T47D (cell line): ENCODE measurements around the gene MED7.

Source experiments
- DNase-seq, 2 experiments: peaks; one replicate each; pipeline versions ENCODE4 v3.0.0 to v3.0.0-alpha.2; 2011 to 2012; ENCODE audit warnings: low read depth in 1 of 2, low spot score in 1 of 2
- JUND ChIP-seq: IDR thresholded peaks from 2 replicates; pipeline ENCODE4 v1.6.1; 2012; ENCODE audit warnings: low read depth
- in situ Hi-C: cut with HindIII; loops from 2 replicates; pipeline ENCODE4 v1.10.0; 2016; ENCODE audit warnings: low sequenced_read_pairs, low pct_unique_long_range_greater_than_20kb

Gene MED7

DNA sequence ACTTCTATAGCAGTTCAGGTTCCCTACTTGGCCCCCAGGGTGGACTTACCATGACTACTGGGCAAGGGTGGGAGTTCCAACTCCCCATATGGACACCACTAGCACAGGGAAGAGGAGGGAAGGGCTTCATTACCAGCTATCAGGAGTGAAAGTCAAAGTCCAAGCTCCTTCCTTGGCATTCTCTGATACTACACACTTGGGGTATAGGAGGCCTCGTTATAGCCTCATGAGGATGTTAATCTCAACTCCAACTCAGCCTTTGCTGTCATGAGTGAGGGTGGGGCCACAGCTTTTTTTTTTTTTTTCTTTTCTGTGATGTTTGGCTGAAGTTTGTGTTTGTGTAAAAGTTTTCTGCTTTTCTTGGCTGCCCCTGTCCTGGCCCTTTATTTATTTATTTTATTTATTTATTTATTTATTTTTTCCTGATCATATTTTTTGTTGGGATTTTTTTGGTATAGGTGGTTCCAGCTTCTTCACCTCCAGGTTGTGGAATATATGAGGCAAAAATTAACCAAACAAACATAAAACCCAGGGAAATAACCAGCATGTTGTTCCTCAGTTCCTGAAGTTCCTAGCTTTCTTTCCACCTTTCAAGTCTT is 14.7 kb upstream of the MED7 start:
- in situ Hi-C loops = no loop called here
- no peak for TF ChIP-seq JUND
- DNase-seq = no peak

DNA sequence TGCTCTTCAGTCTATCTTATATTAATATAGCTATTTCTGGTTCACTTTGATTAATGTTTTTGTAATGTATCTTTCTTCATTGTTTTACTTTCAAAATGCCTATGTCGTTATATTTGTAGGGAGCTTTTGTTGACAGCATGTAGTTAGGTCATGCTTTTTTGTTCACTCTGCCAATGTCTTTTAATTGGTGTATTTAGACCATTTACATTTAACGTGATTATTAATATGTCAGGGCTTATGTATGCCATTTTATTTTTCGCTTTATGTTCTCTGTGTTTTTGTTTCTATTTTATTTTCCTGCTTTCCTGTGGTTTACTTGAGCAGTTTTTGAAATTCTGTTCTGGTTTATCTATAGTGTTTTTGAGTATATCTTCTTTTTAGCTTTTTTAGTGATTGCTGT is 12.6 kb upstream of the MED7 start:
- in situ Hi-C loops = no loop called here
- TF ChIP-seq JUND = no peak
- DNase-seq = no peak

DNA sequence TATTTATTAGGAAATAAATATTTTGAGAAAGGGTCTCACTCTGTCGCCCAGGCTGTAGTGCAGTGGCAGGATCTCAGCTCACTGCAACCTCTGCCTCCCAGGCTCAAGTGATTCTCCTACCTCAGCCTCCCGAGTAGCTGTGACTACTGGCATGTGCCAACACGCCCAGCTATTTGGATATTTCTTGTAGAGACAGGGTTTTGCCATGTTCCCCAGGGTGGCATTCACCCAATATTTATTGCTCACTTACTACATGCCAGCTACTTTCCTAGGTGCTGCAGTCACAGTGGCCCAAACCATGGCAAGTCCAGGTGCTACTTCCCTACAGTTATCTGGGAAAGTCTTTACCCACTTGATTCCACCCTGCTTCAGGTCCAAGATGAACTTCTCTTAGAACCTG is 8.3 kb upstream of the MED7 start:
- TF ChIP-seq JUND = no peak
- in situ Hi-C loops = no loop called here
- DNase-seq = no peak

DNA sequence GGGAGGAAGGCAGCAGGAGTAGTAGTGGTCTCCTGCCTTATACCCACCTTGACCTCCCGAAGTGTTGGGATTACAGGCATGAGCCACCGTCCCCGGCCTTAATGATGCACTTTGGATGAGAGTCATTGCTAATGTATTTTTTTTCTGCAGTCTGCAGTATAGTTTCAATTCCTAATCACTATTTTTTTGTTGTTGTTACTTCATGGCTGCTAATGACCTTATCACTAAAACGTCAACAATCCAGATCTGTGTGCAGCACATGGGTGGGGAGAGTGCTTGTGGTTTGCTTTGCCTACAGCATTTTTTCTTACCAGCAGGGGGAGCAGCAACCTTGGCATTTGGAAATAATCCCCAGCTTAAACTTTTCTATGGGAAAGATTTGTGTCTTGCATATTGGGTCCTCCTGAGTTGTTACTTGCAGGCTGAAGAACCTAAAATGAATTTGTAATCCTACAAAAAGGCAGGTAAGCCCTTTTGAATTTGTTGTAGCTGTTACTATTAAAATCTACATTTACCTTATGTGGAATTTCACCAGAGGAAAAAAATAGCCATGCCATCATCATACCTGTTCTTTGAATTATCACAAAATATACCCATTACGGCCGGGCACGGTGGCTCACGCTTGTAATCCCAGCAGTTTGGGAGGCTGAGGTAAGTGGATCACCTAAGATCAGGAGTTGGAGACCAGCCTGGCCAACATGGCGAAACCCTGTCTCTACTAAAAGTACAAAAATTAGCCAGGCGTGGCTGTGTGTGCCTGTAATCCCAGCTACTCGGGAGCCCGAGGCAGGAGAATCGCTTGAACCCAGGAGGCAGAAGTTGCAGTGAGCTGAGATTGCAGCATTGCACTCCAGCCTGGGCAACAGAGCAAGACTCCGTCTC is 6.3 kb upstream of the MED7 start:
- no peak for TF ChIP-seq JUND
- in situ Hi-C loops = no loop called here
- DNase-seq = peak; percentile 72 to 82

DNA sequence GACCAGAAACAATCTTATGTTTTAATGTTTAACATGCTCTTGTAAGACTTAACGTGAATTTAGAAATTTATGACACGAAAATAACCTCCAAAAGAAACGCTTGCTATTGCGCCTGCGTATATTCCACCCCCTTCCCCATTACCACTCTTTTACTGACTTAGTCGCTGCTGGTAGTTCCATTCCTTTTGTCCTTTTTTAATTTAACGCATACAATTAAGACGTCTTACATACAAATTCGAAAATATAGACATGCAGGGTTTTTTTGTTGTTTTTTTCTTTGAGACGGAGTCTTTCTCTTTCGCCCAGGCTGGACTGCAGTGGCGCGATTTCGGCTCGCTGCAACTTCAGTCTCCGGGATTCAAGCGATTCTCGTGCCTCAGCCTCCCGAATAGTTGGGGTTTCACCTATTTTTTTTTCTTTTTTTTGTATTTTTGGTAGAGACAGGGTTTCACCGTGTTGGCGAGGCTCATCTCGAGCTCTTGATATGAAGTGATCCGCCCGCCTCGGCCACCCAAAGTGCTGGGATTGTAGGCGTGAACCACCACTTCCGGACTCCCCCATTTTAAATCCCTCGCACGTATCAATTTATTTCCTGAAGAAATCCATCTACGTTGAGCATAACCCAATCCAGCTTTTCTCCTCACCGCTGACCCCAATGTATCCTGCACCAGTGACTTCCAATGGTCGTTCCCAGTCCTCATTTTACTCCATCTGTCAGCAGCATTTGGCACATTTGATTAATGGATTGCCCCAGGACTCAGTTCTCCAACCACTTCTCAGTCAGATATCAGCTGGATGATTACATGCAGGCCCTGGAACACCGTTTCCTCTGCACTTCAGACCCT is 684 bp upstream of the MED7 start:
- no peak for TF ChIP-seq JUND
- in situ Hi-C loops = no loop called here
- DNase-seq = peak in 1 of 2 experiments; percentile 48

DNA sequence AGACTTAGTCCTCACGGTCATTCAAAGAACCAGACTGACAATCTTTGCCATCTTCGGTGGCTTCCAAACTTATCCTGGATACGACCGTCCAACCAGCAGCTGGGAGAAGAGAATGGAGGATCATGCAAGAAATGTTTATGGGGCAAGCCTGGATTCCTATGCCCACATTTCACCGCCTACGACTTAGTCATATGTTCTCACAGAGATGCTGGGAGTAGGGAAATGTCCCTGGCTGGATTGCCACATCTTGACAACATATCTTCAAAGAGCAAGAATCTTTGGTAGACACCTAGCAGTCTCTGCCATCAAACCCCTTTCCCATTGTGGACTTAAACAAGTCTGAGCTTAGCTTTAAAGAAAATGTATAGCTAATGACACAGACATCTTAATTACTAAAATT is 5.0 kb downstream of the MED7 start:
- DNase-seq = no peak
- in situ Hi-C loops = no loop called here
- TF ChIP-seq JUND = no peak

DNA sequence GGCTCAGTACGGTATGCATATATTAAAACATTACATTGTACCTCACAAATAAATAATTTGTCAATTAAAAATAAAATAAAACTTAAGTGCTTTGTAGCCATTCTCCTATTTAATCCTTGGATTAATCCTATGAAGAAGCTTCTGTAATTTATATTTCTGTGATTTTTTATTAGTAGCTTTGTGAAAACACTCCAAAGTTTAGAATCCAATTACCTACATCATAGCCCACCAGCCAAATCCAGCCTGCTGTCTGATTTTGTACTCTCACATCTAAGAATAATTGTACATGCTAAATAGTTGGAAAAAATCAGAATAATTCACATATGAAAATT is 10.4 kb downstream of the MED7 start:
- in situ Hi-C loops = no loop called here
- DNase-seq = no peak
- TF ChIP-seq JUND = no peak

DNA sequence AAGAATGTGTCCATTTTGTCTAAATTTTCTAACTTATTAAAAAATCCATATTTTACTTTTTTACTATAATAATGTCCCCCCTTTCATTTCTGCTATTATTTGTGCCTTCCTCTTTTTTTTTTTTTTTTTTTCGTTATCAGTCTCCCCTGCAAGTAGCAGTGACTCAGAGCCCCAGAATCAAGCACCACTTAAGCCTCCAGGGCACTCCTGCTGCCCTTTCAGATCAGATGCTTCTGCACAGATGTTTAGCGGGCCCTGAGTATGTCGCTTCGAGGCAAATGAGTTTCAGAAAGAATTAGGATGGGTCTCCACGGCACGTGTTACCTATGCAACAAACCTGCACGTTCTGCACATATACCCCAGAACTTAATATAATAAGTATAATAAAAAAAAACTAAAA is 11.7 kb downstream of the MED7 start:
- no peak for TF ChIP-seq JUND
- no peak for DNase-seq
- in situ Hi-C loops = no loop called here

DNA sequence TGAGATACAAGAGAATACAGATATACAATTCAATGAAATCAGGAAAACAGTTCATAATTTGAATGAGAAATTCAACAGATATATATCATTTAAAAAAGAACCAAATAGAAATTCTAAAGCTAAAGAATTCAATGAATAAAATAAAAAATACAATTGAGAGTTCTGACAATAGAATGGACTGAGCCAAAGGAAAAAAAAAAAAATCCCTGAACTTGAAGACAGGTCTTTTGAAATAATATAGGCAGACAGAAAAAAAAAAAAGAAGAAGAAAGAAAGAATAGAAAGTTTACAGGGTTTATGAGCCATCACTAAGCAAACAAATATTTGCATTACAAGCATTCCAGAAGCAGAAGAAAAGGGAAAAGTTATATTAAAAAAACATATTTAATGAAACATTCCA is 21.0 kb downstream of the MED7 start:
- in situ Hi-C loops = no loop called here
- no peak for TF ChIP-seq JUND
- DNase-seq = no peak

DNA sequence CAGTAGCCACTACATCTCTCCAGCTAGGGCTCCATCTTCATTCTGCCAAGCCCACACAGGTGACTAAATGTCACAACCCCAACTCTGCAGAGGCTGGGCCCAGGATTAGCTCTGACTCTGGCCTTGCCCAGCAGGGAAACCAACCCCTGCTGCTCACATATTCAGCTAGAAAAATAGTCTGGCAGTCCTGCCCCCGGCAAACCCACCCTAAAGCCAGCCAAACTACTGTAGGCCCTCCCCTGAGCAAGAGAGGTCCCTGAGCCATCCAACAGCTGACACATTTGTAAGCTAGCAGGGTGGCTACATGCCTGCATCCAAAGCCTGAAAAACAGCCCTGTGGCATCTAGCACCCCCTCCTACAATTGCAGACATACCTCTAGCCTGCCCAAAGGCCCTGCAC is 22.6 kb downstream of the MED7 start:
- DNase-seq = no peak
- in situ Hi-C loops = no loop called here
- no peak for TF ChIP-seq JUND

DNA sequence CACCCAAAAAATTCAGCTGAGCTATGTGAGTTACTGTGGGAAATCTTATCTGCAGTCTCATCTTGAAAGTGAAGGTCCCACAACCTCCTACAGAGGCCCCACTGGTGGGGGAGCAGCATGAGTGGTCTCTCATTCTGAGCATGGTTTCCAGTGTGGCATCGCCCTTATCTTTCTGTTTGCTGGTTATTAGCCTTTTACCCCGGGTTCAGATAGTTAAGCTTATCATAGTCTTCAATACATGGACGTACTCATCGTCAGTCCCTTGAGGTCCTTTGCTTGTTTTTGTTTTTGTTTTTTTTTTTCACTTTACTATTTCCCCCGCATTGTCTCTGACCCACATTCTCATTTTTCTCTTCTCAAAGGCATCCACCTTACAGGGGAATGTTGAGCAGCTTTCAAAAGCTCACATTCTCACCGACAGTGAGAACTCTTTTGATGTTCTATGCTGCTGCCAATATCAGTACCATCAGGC is 26.1 kb downstream of the MED7 start:
- no peak for DNase-seq
- no peak for TF ChIP-seq JUND
- in situ Hi-C loops = no loop called here

DNA sequence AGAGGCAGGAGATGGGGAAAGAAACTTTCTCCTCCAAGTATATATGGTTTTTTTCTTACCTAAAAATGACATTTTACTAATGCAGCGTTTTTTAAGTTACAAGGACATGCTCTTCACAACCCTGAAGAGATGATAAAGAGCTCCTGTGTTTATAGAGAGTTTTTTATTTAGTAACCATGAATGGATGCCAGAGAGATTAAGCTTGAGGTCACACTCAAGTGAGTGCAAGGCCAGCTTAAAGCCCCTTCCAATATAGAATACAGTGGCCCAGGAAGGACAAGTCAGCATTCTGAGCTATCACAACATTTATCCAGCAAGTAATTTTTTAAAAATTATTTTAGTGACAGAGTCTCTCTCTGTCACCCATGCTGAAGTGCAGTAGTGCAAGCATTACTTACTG is 27.2 kb downstream of the MED7 start:
- TF ChIP-seq JUND = no peak
- no peak for DNase-seq
- in situ Hi-C loops = no loop called here

DNA sequence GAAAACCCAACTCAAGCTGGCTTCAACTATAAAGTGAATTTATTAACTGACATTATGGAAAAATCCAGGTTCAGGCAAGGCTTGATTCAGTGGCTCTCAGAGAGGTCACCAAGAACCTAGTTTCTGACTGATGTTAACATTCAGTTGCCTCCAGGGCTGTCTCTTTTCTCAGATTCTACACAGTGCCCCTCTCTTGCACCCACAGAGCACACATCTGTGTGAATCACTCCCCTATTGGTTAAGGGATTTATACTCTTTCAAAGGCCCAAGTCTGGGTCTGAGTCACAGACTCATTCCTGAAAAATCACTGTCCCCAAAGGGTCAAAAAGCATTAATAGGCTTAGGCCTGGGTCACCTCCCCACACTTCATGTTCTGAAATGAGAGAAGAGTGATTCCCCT is 27.7 kb downstream of the MED7 start:
- TF ChIP-seq JUND = no peak
- DNase-seq = no peak
- in situ Hi-C loops = no loop called here
